Nucleus accumbens (tissue), 56 donors: Measurements from ENCODE around the gene PSMG3.

ENCODE experiments used
- DNase-seq, 56 donors: peaks; one replicate each; lab custom pipeline; 2025; lab: John Stamatoyannopoulos, UW

The PSMG3 gene

DNA sequence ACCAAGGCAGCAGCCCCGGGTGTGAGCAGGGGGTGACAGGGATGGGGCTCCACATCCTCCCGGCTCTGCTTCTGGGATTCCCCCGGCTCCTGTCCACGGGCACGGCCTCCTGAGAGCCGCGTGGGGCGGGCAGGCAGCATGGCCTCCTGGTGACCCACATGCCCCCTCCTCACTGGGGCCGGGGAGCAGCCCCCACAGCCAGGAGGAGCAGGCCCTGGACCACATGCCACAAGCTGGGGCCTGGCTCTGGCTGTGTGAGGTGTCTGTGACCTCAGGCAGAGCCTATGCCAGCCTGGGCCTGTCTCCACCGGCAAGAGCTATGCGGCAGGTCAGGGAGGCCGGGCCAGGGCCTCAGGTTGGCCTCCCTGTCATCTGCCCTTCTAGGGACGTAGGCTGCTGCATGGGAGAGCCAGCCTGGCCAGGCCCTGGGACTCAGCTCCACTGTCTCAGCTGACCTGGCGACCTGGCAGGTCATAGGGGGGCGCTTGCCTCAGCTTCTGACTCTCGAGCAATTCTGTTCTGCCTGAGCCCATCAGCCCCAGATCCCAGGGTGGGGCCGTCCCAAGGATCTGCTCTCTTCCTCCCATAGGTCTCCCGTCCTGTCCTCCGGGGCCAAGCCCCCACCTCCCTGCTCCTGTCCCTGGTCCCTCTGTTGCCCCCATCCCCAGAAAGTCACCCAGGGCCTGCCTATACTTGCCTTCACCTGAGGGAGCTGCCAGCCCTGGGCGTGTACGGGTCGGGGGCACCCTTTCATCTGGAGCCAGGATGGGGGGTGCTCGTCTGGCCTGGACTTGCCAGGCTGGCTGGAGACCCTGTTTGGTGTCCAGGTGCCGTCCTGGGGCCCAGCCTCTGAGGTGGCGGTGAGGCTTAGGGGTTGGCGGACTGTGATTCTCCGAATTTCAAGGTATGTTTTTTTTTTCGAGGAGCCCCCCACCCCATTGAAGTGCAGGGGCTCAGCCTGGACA, 9.9 kb downstream of the PSMG3 start:
- no peak for DNase-seq

DNA sequence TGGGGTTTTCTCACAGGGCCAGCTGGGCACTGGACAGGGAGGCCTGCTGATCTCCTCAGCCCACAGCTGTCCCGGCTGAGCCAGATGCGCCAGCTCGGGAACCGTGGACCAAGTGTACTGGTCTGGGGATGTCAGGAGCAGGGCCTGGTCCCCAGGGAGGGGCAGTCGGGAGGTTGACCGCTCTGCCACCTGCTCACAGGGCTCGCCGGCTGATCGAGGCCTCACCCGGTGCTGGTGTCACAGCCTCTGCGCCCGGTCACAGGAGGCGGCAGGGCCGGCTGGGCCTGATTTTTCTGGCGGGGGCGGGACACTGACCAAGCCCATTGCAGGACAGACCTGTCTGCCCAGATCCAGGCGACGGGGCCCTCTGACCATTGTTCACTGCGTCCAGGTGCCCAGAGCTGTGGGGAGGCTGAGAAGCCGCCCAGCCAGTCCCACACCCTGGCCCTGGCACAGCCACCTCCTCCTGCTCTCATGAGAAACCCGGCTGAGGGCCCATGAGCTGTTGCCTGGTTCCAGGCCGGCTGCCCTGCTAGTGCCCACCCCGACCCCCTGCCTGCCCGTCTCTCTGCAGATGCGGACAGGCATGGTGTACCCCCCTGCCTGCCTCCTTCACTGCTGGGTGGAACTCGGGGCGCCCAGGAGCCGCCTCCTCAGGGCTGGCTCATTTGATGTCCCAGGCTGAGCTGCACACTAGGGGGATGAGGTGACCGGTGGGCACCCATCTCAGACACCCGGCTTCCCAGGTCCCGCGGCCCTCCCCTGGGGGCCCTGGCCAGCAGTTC, 10.8 kb downstream of the PSMG3 start:
- DNase-seq, result no peak

DNA sequence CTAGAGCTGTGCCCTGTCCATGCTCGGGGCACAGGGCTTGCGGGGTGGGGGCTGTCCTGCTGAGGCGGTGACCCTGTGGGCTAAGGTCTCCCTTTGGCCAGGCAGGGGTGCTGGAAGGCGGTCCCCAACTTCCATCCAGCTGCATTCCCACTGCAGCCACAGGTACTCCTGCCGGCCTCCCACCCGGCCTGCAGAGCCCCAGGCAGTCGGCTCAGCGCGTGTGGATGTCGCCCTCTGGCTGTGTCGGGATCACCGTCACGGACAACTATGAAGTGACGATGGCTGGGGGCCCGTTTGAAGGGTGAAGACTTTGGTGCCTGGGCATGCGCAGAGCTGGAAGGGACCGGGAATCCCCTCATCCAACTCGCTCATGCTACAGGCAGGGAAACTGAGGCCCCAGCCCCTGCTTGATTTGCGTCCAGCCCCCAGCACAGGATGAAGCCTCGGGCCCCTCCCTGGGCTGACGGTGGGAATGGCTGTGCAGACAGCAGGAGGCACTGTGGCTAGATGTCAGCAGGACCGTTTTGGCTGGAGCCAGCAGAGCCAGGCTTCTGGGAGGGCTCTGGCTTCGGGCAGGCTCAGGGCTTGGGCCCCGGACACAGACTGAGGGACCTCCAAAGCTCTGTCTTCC, 11.5 kb downstream of the PSMG3 start:
- DNase-seq, result no peak

DNA sequence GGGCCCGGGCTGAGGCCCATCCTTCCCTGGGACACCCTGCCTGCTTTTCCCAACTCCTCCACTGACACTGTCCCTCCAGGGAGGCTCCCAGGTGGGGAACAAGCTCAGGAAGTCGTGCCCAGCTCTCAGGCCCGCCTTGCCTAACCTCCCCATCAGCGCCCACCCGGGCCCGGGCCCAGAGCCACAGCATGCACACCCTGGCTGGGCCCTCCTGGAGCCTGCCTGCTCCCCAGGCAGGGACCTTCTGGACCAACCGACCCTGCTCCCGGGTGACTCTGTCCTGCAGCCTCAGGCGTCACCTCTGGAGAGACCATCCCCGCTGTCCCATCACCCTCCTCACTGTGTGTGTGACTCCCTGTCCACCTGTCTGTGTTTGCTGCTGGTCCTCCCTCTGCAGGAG, 12.1 kb downstream of the PSMG3 start:
- no peak for DNase-seq

DNA sequence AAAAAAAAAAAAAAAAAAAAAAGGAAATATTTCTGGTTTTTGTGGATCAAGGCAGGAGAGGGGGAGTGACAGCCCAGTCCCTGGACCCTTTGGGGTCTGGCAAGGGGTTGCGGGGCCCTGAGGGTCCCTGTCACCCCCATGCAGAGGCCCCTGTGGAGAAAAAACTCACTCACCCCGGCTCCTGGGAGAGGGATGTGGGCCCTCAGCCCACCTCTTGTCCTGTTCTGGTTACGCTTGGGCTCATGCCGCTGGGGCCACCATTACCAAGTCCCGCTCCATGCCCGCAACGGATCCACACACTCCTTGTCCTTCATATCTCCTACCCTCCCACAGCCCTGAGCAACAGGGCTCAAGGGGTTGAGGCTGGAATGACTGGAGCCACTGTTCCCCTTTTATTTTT, 12.8 kb downstream of the PSMG3 start:
- no peak for DNase-seq

DNA sequence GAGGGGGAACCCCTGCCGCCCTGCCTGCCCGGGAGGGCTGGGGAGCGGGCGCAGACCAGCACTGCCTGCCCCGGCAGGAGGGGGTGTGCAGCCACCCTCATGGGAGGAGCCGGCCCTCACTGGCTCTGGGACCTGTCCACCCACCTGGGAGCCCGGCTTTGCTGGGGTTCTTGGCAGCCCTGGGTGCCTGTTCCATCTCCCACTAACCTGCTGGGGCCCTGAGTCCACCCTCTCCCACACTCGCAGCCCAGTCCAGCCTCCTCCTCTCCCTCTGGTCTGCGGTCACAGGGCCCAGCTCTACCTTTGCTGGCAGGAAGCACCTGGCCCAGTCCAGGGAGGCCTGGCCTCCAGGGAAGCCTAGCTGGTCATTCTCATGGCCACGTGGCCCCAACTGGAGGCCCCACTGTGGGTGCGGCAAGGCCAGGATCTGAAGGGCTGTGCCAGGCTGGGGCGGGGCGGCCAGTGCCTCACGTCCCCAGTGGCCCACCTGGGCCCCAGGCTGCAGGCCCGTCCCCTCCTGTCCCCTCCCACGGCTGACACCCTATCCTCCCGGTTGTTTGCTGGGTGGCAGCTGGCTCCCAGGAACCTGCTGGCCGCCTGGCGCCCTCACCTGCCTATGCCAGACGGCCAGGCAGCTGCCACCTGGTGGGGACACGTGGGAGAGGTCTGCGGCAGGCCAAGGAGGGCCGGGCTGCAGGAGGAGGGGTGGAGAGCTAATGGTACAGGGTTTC, 13.9 kb downstream of the PSMG3 start, which contains the start of gene TMEM184A:
TSS of gene TMEM184A (minus strand) at position 393 of the 731 bp plus-strand sequence. CDS start 721 bp downstream, outside the sequence.
- DNase-seq, result no peak

DNA sequence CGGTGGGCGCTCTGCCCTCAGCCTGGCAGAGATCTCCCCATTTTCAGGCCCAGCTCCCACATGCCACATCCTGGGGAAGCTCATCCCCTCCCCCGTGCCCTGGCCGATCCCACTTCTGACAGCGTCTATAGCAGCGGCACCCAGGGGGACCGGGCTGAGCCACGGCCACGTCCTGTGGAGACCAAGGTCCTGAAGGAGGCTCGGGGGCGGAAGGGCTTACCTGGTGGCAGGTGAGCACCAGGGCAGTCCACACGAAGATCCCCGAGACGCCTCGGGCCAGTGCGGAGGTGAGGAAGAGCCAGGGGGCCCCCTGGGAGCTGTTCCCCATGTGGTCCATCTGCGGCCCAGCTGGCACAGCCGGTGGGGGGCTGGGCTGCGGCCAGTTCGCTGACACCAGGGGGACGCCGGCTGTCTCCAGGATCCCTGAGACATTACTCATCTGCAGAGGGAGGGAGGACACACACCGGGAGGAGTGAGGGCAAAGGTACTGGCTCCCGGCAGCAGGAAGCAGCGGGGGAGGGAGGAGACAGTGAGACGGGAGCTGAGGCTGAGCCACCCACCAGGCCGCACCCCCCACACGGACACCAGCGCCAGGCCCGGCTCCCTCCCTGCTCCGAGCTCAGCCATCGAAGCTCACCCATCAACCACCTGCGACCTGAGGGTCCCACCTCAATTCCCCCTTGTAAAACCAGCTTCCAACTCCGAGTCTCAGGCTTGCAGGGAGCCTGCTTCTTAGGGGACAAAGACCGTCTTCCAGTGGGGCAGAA, 14.6 kb downstream of the PSMG3 start:
- DNase-seq, result no peak

DNA sequence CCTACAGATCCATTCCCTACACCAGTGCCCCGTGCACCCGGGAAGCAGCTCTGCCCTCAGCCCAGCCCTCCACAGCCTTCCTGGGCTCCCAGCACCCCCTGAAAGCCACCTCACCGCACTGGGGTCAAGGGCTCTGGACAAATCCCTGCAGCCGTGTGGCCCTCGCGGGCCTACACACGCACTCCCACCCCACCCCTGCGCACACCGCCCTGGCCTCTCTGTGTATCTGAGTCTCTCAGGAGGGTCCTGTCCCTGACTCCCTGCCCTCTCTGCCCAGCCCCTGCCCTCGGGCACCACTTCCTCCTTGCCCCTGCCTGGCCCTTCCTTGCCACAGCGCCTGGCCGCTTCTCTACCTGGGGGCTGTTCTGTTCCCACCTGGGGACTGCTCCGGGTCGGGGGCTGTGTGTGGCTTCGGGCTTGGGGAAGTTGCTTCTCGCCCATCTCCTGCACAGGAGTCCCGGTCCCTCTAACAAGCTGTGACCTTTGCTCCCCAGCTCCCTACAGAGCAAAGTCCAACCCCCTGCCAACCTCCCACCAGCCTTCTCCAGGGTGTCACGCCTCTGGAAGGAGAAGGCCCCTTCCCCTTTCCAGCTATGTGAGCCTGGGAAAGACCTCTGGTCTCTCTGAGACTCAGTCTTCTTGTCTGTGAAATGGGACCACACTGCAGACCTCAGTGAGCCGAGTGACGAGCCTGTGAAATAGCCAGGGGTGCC, 15.3 kb downstream of the PSMG3 start:
- DNase-seq, result no peak

DNA sequence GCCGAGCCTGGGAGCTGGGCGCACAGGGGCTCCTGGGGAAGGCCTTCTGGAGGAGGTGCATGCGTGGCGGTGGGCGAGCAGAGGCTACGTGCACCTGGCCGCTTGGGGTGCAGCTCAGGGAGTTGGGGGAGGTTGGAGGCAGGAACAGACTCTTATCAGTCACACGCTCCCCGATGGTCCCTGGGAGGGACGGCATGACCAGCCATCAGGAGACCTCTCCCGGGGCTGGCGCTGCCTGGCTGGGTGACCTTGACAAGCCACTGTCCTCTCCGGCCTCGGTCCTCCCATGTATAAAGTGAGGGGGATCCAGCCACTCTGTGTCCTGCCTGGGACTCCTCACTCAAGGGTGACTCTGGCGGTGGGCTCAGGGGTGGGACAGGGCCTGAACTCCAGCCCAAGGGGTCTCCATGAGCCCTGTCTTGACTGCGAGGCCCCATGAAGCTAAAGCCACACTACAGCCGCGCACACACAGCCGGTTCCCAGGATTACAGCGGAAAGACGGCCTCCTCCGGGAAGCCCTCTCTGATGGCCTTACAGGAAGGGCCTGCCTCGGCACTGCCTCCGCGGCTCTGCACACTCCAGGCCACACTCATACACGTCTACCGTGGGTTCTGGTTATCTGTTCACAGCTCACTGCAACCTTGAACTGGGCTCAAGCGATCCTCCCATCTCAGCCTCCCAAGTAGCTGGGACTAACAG, 16.2 kb downstream of the PSMG3 start:
- no peak for DNase-seq

DNA sequence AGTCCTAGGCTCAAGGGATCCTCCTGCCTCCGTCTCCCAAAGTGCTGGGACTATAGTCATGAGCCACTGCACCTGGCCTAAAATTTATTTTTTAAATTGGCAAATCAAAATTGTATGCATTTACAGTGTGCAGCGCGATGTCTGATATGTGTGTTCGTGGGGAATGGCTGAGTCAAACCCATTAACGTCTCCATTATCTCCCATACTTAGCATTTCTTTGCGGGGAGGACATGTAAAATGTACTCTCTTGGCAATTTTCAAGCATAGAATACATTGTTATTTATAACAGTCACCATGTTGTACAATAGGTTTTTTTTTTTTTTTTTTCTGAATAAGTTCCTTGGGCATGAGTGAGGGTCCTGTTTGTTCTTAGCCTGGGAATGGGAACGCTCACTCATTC, 17.6 kb downstream of the PSMG3 start:
- DNase-seq, result no peak

DNA sequence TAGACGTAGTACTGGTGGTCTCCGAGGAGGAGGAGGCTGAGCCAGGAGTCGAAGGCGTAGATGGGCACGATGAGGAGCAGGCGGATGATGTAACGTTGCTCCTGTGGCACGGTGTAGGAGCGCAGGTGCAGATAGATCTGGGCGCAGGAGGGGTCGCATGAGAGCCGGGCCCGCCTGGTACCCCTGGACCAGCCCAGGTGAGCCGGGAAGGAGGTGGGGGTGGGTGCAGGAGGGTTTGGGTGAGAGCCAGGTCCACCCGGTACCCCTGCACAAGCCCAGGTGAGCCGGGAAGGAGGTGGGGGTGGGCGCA, 19.0 kb downstream of the PSMG3 start:
- DNase-seq, result no peak

DNA sequence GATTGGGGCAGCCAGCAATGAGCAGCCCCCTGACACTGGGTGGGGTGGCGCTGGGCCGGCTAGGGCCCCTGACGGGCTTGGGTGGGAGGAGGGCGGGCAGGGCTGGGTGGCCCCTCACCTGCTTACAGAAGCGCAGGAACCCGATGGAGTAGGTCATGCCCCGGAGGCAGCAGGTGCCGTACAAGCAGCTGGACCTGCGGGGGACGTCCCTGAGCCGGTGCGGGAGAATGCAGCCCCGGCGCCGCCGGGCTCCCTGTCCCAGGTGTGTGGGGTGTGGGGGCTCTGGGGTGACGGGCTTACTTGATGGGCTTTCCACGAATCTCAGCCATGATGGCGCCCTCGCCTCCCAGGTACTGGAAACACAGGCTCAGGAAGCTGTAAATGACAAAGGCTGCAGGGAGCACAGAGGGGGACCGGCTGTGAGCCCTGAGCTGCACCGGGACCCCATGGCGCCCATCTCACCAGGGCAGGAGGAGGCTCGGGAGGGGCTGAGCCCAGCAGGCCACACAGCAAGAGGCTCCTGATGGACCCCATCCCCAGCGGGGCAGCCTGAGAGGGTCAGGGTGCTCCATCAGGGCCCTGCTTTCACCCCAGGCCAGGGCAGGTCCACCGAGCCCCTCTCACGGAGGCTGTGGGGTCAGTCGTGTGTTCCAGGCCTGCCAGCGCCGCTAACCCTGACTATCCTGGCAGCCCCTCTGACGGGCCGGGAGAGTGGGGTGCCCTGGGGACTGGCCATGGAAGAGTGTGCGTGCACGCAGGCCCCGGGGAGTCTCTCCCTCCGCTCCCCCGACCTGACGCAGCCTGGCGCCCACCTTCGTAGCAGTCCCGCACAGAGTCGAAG, 19.6 kb downstream of the PSMG3 start:
- DNase-seq, result no peak

DNA sequence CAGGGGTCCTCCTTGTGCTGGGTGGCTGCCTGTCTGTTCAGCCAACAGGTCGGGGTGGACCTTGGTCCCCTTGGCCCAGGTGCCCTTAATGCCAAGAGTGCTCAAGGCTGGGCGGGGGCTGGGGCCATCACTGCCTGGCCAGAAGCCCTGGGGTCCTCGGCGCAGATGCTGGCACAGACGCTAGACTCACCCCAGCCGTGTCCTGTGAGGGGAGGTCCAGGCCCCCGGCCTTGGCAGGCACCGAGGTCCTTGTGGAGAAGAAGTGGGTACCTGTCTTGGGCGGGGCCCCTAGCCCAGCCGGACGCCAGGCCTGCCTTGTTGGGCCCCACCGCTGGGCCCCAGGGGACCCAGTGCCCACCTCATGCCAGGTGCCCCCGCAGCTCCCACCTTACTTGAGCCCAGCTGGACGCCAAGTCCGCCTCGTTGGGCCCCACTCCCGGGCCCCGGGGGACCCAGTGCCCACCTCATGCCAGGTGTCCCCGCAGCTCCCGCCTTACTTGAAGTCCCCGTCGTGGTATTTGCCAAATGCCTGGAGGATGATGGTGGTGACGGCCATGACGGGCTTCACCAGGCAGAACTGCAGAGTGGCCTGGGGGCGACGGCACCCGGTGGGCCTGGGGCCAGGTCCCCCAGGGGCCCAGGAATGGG, 20.4 kb downstream of the PSMG3 start:
- no peak for DNase-seq

DNA sequence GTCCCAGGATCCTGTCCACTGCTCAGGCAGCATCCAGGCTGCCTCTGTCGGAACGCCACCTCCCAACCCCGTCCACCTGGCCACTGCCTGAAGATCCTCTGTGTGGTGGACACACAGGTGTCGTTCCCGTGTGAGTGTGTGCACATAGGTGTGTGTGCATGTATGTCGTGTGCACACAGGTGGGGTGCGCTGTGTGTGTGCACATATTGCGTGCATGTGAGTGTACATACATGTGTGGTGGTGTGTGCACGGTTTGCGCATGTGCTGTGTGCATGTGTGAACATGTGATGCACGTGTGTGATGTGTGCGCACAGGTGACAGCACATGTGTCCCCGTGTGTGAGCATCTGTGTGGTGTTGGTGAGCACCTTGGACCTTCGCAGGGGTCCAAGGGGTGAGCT, 20.9 kb downstream of the PSMG3 start:
- DNase-seq, result no peak

DNA sequence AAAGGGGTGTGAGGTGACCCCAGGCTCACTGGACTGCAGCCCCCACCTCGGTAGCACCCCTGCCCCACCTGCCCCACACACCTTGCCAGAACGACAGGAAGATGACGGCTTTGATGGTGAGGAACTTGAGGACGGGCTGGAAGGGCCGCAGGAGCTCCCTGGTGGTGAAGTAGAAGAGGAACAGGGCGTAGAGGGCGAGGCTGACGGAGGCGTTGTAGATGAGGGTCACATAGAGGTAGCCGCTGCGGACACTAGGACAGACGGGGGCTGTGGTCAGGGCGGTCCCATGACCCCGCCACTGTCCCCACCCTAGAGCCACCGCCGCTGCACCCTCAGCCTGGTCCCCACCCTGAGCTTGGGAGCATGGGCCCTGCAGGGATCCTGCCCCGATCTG, 21.4 kb downstream of the PSMG3 start:
- no peak for DNase-seq

DNA sequence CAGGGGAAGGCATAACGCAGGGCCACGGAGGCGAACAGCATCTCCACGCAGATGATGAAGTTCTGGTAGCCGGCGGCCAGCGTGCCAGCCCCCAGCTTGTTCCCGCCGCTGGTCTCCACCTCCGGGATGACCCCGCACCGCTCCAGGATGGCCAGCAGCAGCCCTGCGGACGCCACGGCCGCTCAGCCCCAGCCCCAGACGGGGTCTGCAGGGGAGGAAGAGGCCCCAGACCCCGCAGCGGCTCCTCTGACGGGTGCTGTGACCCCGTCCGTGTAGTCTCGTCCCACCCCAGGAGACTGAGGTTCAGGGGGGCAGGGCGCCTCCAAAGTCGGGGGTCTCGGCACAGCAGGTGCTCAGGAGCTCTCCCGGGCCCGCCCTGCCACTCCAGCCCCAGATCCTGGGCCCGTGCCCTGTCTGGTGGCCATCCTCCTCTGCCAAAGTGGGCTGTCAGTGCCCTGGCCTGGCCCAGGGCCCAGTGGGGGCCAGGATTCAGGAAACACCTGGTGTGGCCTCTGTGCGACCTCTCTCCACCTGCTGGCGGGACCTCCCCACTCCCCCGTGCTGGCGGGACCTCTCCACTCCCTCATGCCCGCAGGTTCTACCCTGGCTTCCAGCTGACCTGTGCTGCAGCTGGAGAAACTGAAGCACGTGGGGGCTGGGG, 21.9 kb downstream of the PSMG3 start:
- DNase-seq, result no peak
